Loucy (cell line): ENCODE data around the gene CYP3A5.

Experiments used
- H2AFZ ChIP-seq: fragments of 200-600 bp; sonication (generic); 2 replicates; pipeline ENCODE4 v1.6.0; 2016; ENCODE audit warnings: antibody characterized with exemption, mild to moderate bottlenecking, low read length, moderate library complexity
- H3F3A ChIP-seq: fragments of 200-600 bp; 2 replicates; pipeline ENCODE4 v1.6.0; 2016; ENCODE audit warnings: antibody characterized with exemption, low read depth, mild to moderate bottlenecking
- H3K27me3 ChIP-seq: fragments of 200-600 bp; sonication (generic); 2 replicates; pipeline ENCODE4 v1.6.1; 2014; ENCODE audit warnings: low read length, mild to moderate bottlenecking; ENCODE audit not compliant: insufficient read depth, poor library complexity, severe bottlenecking
- H3K36me3 ChIP-seq: fragments of 200-600 bp; sonication (generic); 2 replicates; pipeline ENCODE4 v1.6.1; 2016; ENCODE audit warnings: low read length; ENCODE audit not compliant: insufficient read depth
- H3K4me1 ChIP-seq: fragments of 200-600 bp; sonication (generic); 2 replicates; pipeline ENCODE4 v1.5.1; 2014; ENCODE audit warnings: low read length, mild to moderate bottlenecking; ENCODE audit not compliant: insufficient read depth, poor library complexity, severe bottlenecking
- H3K4me2 ChIP-seq: fragments of 200-600 bp; sonication (generic); 2 replicates; pipeline ENCODE4 v1.6.0; 2014; ENCODE audit warnings: antibody characterized with exemption, low read length, low read depth, mild to moderate bottlenecking; ENCODE audit not compliant: poor library complexity, severe bottlenecking
- H3K4me3 ChIP-seq: fragments of 200-600 bp; sonication (generic); 2 replicates; pipeline ENCODE4 v1.5.1; 2014; ENCODE audit warnings: low read length, mild to moderate bottlenecking, mixed read lengths; ENCODE audit not compliant: poor library complexity, severe bottlenecking
- H3K79me2 ChIP-seq: fragments of 200-600 bp; sonication (generic); 2 replicates; pipeline ENCODE4 v1.6.1; 2014; ENCODE audit warnings: low read length; ENCODE audit not compliant: insufficient read depth
- H3K9ac ChIP-seq: fragments of 200-600 bp; sonication (generic); 2 replicates; pipeline ENCODE4 v1.6.0; 2014; ENCODE audit warnings: mild to moderate bottlenecking, low read depth, low read length, moderate library complexity; ENCODE audit not compliant: poor library complexity, severe bottlenecking
- H3K9me2 ChIP-seq: fragments of 200-600 bp; sonication (generic); replicated peaks from 2 replicates; pipeline ENCODE4 v1.6.1; 2016; ENCODE audit warnings: low read depth, low read length, mixed read lengths
- H3K9me3 ChIP-seq: fragments of 200-600 bp; sonication (generic); 2 replicates; pipeline ENCODE4 v1.6.1; 2014; ENCODE audit warnings: mild to moderate bottlenecking, antibody characterized with exemption, low read length, low read depth; ENCODE audit not compliant: insufficient read depth
- H4K20me1 ChIP-seq: fragments of 200-600 bp; sonication (generic); 2 replicates; pipeline ENCODE4 v1.6.0; 2014; ENCODE audit warnings: antibody characterized with exemption, low read length, mild to moderate bottlenecking; ENCODE audit not compliant: insufficient read depth, poor library complexity, severe bottlenecking
- CTCF ChIP-seq: fragments of 200-600 bp; sonication (generic); conservative IDR thresholded peaks from 2 replicates; pipeline ENCODE4 v1.5.1; 2014; ENCODE audit warnings: mild to moderate bottlenecking, antibody characterized with exemption, low read length
- EZH2phosphoT487 ChIP-seq: fragments of 200-600 bp; IDR thresholded peaks from 2 replicates; pipeline ENCODE4 v1.6.1; 2018; ENCODE audit warnings: antibody characterized with exemption, mild to moderate bottlenecking, moderate library complexity, borderline replicate concordance

The CYP3A5 gene

DNA sequence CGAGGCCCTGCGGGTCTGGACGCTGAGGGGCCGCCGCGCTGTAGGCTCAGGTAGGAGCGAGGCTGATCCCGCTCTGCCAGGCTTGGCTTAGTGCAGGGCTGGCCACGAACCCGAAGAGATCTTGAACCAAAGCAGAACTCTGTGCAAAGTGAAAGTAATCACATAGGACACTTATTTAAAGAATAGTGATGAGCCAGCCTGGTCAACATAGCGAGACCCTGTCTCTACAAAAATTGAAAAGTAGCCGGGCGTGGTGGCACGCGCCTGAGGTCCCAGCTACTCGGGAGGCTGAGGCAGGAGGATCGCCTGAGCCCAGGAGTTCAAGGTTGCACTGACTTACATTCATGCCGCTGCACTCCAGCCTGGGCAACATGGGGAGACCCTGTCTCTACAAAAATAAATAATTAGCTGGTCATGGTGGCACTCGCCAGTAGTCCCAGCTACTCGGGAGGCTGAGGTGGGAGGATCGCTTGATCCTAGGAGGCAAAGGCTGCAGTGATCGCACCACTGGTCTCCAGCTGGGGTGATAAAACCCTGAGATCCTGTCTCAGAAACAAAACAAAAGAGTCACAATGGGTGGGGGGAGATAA is 62.5 kb downstream of the CYP3A5 start:
- no peaks in the 10 kb centered on the region for H3K9me3 ChIP-seq
- H3K9me2 ChIP-seq: no peaks in the 10 kb centered on the region
- H3K4me3 ChIP-seq: peak overlapping the region; percentile 98
- peak overlapping the region; percentile 100 for H3K4me2 ChIP-seq
- peaks cover 30% of the 10 kb centered on the region; the same call in 1 of the 2 replicates for H3K36me3 ChIP-seq
- TF ChIP-seq CTCF (no peak), EZH2phosphoT487 (no peak)
- H2AFZ ChIP-seq: peak overlapping the region; percentile 95
- H3K27me3 ChIP-seq: no peaks in the 10 kb centered on the region
- H3K9ac ChIP-seq: peak overlapping the region; percentile 93
- peaks cover 56% of the 10 kb centered on the region for H3K79me2 ChIP-seq
- peaks cover 12% of the 10 kb centered on the region for H4K20me1 ChIP-seq
- H3K4me1 ChIP-seq: peaks cover 47% of the 10 kb centered on the region
- H3F3A ChIP-seq: no peaks in the 10 kb centered on the region

GRCh38 chr7:99616359-99617191 is 63.2 kb downstream of the CYP3A5 start, which contains the start of gene ZSCAN25:
ZSCAN25 (plus strand) TSS chr7:99616946; CDS start chr7:99619607, 2,661 bp downstream.
- H3K4me1 ChIP-seq: peaks cover 41% of the 10 kb centered on the region
- peaks cover 12% of the 10 kb centered on the region for H4K20me1 ChIP-seq
- H3K79me2 ChIP-seq: peaks cover 49% of the 10 kb centered on the region
- H3K27me3 ChIP-seq: no peaks in the 10 kb centered on the region
- peaks cover 29% of the 10 kb centered on the region; the same call in 1 of the 2 replicates for H3K36me3 ChIP-seq
- H2AFZ ChIP-seq: peak within 1 kb of the TSS; percentile 95
- H3K4me2 ChIP-seq: peak within 1 kb of the TSS; percentile 100
- H3K9ac ChIP-seq: peak within 1 kb of the TSS; percentile 93
- no peaks in the 10 kb centered on the region for H3K9me2 ChIP-seq
- peak within 1 kb of the TSS; percentile 98 for H3K4me3 ChIP-seq
- no peaks in the 10 kb centered on the region for H3F3A ChIP-seq
- no peaks in the 10 kb centered on the region for H3K9me3 ChIP-seq
- TF ChIP-seq EZH2phosphoT487: no peak
- TF ChIP-seq CTCF: peak; percentile 64

DNA sequence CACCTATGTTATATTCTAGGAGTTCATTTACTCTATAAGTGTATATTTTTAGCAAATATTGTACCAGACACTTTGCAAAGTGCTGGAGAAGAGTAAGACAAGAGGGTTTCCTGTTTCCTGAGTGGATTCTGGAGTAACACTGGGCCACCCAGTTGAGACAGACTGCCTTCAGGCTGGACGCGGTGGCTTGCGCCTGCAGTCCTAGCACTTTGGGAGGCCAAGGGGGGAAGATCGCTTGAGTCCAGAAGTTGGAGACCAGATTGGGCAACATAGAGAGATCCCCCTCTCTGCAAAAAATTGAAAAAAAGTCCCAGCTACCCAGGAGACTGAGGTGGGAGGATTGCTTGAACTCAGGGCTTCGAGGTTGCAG is 63.8 kb downstream of the CYP3A5 start:
- Histone ChIP-seq H3K36me3 (peaks cover 23% of the 10 kb centered on the region; the same call in 1 of the 2 replicates), H2AFZ (peak overlapping the region; percentile 95), H3K4me1 (peaks cover 35% of the 10 kb centered on the region), H3K9ac (peak overlapping the region; percentile 93), H3K4me3 (peak overlapping the region; percentile 98), H3F3A (no peaks in the 10 kb centered on the region), H4K20me1 (peaks cover 12% of the 10 kb centered on the region), H3K79me2 (peaks cover 43% of the 10 kb centered on the region), H3K4me2 (peak overlapping the region; percentile 100), H3K9me2 (no peaks in the 10 kb centered on the region), H3K9me3 (no peaks in the 10 kb centered on the region), H3K27me3 (no peaks in the 10 kb centered on the region)
- TF ChIP-seq EZH2phosphoT487 (no peak), CTCF (no peak)
